Measurements from ENCODE around the gene TCL1B. TPM values are rescaled to one million over a fixed set of nuclear protein-coding genes. Genes with fewer than 3 reads are reported as not detected.

Gene TCL1B
- total and polyA plus RNA-seq, 3 donors from 2014 or later: 3.7 to 5.6 (median 5.1) TPM

- Histone ChIP-seq H3K4me3 (no peak overlapping the region), H3K9me3 (no peaks in the 10 kb centered on the region), H3K4me1 (no peaks in the 10 kb centered on the region), H3K27me3 (no peaks in the 10 kb centered on the region), H3K27ac (no peak overlapping the region), H3K36me3 (ENCODE audit: low read depth, missing control alignments) (no peaks in the 10 kb centered on the region)
- WGBS, 2 donors: 81% methylated on average over 5 of the region's 5 CpGs; no CpG with 5 or more reads in 1 of the 2 donors
- no peak for DNase-seq
- intact Hi-C loops (cut with DNase I; ENCODE audit: low total_unique reads): no loop called here
- no peak for TF ChIP-seq CTCF (IDR thresholded peaks at IDR 0.05)
- TF ChIP-seq POLR2A (IDR thresholded peaks at IDR 0.05): no peak
Observed at GRCh38 chr14:95666450-95666849, 19.8 kb upstream of the TCL1B start.

GRCh38 chr14:95667249-95667693 is 19.0 kb upstream of the TCL1B start:
- no peak for TF ChIP-seq POLR2A (IDR thresholded peaks at IDR 0.05)
- Histone ChIP-seq H3K36me3 (ENCODE audit: low read depth, missing control alignments) (no peaks in the 10 kb centered on the region), H3K27ac (no peak overlapping the region), H3K4me1 (no peaks in the 10 kb centered on the region), H3K27me3 (no peaks in the 10 kb centered on the region), H3K9me3 (no peaks in the 10 kb centered on the region), H3K4me3 (no peak overlapping the region)
- WGBS, 2 donors: 40 to 46% methylated on average over 2 to 3 of the region's 3 CpGs
- no peak for DNase-seq
- intact Hi-C loops (cut with DNase I; ENCODE audit: low total_unique reads): no loop called here

- no peak overlapping the region for H3K27ac ChIP-seq
- TF ChIP-seq CTCF (IDR thresholded peaks at IDR 0.05) (no peak), POLR2A (IDR thresholded peaks at IDR 0.05) (no peak)
- intact Hi-C loops (cut with DNase I; ENCODE audit: low total_unique reads): no loop called here
Observed at GRCh38 chr14:95668235-95668772, 17.9 kb upstream of the TCL1B start.

GRCh38 chr14:95674613-95675012 is 11.6 kb upstream of the TCL1B start:
- Histone ChIP-seq H3K27me3 (no peaks in the 10 kb centered on the region), H3K9me3 (no peaks in the 10 kb centered on the region), H3K27ac (no peak overlapping the region), H3K36me3 (ENCODE audit: low read depth, missing control alignments) (no peaks in the 10 kb centered on the region), H3K4me1 (no peaks in the 10 kb centered on the region), H3K4me3 (no peak overlapping the region)
- no peak for TF ChIP-seq CTCF (IDR thresholded peaks at IDR 0.05)
- TF ChIP-seq POLR2A (IDR thresholded peaks at IDR 0.05): no peak
- no peak for DNase-seq
- WGBS, 2 donors: 83 to 86% methylated on average over 4 of the region's 4 CpGs
- intact Hi-C loops (cut with DNase I; ENCODE audit: low total_unique reads): no loop called here

More at GRCh38 chr14:95668235-95668772, 17.9 kb upstream of the TCL1B start:
- Histone ChIP-seq H3K9me3 (no peaks in the 10 kb centered on the region), H3K4me1 (no peaks in the 10 kb centered on the region), H3K36me3 (ENCODE audit: low read depth, missing control alignments) (no peaks in the 10 kb centered on the region), H3K4me3 (no peak overlapping the region), H3K27me3 (no peaks in the 10 kb centered on the region)
- DNase-seq: no peak
- 83 to 91% methylated on average over 10 of the region's 10 CpGs for WGBS, 2 donors

GRCh38 chr14:95675486-95675885 is 10.7 kb upstream of the TCL1B start:
- H3K27me3 ChIP-seq: no peaks in the 10 kb centered on the region
- no peak for DNase-seq
- intact Hi-C loops (cut with DNase I; ENCODE audit: low total_unique reads): no loop called here
- no peaks in the 10 kb centered on the region for H3K36me3 ChIP-seq (ENCODE audit: low read depth, missing control alignments)
- TF ChIP-seq POLR2A (IDR thresholded peaks at IDR 0.05) (no peak), CTCF (IDR thresholded peaks at IDR 0.05) (no peak)
- 85 to 95% methylated on average over 3 to 4 of the region's 4 CpGs for WGBS, 2 donors
- H3K4me1 ChIP-seq: no peaks in the 10 kb centered on the region
- H3K4me3 ChIP-seq: no peak overlapping the region
- no peaks in the 10 kb centered on the region for H3K9me3 ChIP-seq
- no peak overlapping the region for H3K27ac ChIP-seq
